NCI-H510A treated with DMSO at 0.1 percent for 48 hours (cell line): ENCODE measurements around the gene AKAP11.
"Not testable (repeated sequence)": the region's sequence is repeated elsewhere in the genome, so short reads cannot be mapped to it uniquely, and the experiment has no call there.

Experiments used
- DNase-seq: peaks from one replicate; lab custom pipeline; 2025; lab: John Stamatoyannopoulos, UW

The AKAP11 gene, protein sequence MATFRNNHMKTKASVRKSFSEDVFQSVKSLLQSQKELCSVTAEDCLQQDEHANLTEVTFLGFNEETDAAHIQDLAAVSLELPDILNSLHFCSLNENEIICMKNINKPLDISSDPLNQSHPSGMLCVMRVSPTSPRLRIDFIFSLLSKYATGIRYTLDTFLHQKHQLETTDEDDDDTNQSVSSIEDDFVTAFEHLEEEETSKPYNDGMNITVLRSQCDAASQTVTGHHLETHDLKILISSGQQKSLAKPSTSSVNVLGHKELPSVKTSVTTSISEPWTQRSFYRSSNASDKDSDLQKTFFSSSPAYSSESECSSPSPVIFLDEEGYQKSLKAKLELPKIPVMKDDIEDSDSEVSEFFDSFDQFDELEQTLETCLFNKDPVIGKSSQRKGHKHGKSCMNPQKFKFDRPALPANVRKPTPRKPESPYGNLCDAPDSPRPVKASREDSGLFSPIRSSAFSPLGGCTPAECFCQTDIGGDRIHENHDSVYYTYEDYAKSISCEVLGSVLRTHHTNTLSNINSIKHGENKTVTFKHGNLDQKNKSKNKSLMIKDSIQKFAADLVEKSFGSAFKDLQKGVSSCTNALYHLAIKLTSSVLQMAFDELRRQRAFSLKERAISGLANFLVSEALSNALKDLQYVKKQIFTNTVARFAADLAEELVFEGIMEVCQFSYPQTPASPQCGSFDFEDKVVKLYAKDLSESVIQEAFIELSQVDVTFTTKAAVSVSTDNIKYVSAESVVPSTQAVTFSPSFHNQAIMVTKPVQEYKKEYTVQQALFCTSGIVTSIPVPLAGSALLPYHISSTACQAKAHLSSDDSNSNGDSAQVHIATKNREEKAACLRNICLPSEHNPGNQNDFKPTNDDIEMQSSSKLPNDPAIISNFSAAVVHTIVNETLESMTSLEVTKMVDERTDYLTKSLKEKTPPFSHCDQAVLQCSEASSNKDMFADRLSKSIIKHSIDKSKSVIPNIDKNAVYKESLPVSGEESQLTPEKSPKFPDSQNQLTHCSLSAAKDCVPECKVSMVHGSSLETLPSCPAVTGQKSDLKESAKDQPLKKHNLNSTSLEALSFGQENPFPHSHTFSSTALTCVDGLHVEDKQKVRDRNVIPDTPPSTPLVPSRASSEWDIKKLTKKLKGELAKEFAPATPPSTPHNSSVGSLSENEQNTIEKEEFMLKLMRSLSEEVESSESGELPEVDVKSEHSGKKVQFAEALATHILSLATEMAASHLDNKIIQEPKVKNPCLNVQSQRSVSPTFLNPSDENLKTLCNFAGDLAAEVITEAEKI (N-terminal part only)

DNA sequence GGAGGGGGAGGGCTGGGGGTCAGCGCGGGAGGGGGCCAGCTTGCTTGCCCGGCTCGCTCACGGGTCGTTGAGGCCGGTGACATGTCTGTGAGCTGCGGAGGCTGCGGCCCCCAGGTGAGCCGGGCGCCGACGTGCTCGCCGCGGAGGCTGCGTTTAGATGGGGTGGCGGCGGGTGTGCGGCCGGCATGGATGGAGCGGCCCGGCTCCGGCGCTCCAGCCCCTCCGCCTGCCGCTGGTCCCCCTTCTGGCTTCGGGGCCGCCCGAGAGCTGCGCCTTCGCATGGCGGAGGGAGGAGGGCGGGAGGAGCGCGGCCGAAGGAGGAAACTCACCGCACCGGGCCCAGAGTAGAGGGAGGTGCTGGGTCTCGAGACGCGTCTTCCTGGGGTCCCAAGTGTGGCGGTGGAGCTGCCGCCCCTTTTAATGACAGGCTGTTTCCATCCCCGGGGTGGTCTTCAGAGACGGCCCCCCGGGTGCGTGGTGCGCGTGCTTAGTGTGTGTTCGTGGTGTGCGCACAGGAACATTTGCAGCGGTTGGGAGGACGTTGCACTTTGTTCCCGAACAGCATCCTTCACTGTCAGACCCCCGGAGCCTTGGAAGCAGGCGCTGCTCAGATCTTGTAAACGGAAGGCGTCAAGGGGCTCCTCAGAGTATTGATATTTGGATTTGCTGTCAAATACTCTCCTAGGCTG is at the start of gene AKAP11:
Gene AKAP11 (plus strand): TSS at position 38 of the 689 bp plus-strand sequence. CDS start 14,197 bp downstream, outside the sequence.
- no peak for DNase-seq

DNA sequence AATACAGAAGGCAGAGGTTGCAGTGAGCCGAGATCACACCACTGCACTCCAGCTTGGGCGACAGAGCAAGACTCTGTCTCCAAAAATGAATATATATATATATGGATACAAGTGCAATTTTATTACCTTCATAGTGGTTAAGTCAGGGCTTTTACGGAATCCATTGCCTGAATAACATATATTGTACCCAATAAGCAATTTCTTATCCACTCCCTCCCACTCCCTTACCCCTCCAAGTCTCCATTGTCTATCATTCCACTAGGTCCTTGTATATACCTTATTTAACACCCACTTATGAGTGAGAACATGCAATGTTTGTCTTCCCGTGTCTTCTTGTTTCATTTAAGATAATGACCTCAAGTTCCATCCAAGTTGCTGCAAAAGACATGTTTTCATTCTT is 48.3 kb upstream of the AKAP11 start:
- DNase-seq = no peak

DNA sequence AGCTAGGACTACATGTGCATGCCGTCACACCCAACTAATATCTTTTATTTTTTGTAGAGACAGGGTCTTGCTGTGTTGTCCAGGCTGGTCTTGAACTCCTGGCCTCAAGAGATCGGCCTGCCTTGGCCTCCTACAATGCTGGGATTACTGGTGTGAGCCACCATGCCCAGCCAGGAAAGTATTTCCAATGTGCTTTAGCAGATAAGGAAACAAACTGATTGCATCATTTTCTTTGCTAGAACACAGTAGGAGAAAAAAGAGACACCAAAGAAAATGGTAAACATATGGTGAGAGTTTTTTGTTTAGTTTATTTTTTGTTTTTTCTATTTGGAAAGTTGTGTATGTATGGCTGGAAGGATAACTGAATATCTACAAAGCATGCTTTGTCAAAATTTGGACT is 46.9 kb upstream of the AKAP11 start:
- no peak for DNase-seq

DNA sequence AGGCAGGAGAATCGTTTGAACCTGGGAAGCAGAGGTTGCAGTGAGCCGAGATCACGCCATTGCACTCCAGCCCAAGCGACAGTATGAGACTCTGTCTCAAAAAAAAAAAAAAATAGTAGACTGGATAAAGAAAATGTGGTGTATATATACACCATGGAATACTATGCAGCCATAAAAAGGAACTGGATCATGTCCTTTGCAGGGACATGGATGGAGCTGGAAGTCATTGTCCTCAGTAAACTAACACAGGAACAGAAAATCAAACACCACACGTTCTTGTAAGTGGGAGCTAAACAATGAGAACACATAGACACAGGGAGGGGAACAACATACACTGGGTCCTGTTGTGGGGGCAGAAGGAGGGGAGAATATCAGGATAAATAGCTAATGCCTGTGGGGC is 45.2 kb upstream of the AKAP11 start:
- not testable (repeated sequence) for DNase-seq

DNA sequence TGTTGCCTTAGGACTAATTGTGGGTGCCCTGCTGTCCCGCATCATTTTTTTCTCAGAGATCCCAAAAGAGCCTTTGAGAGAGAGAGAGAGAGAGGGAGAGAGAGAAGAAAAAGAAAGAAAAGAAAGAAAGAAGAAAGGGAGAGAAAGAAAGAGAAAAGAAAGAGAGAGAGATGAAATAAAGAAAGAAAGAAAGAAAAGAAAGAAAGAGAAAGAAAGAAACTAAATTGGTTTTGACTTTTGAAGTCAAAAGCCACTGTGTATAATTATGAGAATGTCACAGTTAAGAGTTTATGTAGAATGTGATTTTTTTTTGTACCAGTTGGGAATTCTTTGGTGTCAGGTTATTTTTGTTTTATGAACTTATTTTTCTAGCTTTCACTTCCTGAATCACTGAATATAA is 43.4 kb upstream of the AKAP11 start:
- no peak for DNase-seq

DNA sequence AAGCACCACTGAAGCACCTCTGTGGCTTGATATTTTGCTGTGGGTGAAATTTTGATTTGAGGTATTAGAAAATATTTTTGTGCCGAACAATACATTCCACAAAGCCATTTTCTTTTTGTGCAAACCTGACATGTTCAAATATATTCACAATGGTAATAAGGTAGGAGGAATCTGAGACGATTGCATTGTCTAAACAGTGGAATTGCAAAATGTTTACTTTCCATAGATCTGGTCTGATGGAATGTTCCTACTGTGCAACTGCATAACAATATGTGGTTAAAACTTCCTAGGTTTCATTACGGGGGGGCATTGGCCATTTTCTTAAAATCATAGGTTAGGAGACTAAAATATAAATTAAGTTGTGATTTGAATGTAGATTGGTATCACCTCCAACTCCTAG is 42.7 kb upstream of the AKAP11 start:
- DNase-seq = no peak

DNA sequence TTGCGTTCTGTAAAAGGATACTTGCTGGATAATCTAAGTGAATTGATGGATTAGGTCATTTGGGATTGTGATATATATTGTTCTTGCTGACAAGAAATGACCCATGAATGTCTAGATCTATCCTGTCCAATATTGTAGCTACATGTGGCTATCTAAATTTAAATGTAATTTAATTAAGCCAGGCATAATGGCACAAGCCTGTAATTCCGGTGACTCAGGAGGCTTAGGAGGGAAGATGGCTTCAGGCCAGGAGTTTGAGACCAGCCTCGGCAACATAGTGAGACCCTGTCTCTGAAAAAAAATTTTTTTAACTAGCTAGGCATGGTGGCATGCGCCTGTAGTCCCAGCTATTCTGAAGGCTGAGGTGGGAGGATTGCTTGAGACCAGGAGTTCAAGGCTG is 39.3 kb upstream of the AKAP11 start:
- DNase-seq = no peak

DNA sequence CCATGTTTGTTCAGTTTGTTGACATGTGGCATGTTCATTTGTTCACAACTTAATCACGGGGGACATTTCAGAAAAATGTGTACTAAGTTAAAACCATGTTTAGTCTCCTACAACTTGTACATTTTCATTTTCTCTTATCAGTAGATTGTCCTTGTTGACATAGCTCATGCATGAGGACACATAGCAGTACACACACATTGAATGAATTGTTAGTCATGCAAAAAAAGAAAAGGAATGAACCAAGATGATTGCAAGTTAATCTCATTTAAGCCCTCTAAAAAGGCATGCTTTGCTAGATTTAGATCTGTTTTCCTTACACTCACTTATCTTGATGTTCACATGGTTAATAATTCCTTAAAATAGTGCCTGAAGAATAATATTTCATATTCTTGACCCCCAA is 38.2 kb upstream of the AKAP11 start:
- DNase-seq = no peak

DNA sequence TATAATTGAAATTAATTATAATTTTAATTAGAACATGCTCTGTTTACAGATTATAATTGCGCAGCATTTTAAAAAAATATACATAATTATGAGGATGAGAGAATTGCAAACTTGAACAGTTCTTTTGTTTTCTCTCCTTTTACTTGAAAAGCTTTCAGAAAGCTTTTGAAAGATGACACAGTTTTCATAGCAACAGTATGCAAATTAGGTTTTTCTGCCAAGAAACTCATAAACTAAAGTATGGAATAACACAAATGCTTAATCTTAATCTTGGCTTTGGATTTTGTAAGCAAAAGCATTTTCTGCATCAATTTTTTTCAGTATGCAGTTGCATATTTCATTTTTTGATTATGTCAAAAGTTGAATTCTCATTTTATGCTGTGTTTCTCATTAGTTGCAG is 32.8 kb upstream of the AKAP11 start:
- DNase-seq = no peak

DNA sequence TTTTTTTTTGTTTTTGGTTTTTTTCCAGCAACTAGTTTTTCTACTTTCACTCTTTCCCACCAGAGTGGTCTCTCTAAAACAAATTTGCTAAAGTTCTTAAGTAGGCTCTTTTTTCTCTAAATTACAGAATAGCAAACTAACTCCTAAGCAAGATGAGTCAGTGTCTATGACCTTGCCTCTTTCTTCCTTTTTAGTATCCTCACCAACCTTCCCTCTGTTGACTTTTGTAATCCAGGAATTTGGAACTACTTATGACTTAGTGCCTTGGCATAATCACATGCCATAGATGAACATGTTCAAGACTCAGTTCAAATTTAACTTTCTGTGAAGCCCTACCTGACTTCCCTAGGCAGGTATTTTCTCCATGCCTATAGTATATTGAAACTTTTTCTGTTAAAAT is 32.3 kb upstream of the AKAP11 start:
- DNase-seq = no peak

DNA sequence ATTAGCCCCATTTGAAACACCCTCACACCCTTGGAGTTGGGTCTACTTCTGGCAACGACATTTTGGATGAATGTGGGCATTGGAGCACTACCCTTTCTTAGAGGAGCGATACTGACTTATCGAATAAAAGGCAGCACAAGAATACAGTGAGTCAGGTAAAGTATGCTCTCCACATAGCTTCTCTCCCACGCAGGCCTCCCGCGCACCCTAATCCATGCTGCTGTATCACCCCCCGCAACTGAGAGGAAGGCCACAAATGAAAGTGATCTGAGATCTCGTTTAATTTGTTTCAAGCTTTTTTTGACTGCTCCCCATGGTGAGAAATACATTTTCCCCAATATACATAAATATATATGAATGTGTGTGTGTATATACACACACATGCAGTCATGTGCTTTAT is 25.4 kb upstream of the AKAP11 start:
- DNase-seq = no peak

DNA sequence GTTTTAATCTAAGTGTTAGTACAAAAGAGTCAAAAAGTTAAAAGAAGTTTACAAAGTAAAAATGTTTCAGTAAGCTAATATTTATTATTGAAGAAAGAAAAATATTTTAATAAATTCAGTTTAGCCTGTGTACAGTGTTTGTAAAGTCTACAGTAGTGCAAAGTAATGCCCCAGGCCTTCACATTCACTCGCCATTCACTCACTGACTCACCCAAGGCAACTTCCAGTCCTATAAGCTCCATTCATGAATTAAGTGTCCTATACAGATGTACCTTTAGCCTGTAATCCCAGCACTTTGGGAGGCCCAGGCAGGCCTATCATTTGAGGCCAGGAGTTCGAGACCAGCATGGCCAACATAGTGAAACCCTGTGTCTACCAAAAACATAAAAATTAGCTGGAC is 24.1 kb upstream of the AKAP11 start:
- DNase-seq = no peak

DNA sequence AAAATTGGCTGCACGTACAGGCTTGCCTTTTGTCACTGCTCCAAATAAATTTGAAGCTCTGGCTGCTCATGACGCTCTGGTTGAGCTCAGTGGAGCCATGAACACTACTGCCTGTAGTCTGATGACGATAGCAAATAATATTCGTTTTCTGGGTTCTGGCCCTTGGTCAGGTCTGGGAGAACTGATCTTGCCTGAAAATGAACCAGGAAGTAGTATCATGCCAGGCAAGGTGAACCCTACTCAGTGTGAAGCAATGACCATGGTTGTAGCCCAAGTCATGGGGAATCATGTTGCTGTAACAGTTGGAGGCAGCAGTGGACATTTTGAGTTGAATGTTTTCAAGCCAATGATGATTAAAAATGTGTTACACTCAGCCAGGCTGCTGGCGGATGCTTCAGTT is 16.1 kb upstream of the AKAP11 start:
- no peak for DNase-seq

DNA sequence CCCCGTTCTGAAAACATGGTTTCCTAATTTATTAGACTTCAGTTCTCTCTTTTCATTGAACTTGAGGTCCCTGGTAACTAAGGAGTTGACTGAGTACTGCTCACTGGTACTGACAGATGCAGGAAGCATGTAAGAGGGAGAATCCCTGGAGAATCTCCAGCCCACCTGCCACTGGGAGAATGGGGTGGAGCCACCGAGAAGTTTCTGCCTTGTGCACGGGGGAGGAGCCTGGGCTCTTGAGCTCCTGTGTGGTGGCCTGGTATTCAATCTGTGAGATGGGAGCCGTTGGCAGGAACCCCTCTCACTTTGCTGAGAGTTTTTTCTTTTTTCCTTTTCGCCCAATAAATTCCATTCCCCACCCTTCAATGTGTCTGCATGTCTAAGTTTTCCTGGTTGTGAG is 13.2 kb upstream of the AKAP11 start:
- DNase-seq = no peak

DNA sequence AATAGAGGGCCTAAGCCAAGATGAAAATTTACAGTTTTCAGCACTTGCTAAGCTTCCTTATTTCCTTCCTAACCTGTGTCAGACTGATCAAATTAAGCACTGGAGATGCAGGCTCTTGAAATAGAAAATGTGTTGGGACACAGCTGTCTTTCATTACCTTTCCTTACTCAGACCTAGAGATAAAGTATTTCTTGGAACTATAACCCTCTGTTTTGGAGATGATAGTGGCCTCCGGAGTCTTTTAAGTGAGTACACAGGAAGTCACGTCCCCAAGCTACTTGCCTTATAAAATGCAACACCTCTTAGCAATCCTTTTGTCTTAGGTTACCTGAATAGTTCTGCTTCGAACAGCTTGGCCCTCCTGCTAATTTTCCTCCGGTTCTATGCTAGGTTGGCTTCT is 12.4 kb upstream of the AKAP11 start:
- DNase-seq = no peak

DNA sequence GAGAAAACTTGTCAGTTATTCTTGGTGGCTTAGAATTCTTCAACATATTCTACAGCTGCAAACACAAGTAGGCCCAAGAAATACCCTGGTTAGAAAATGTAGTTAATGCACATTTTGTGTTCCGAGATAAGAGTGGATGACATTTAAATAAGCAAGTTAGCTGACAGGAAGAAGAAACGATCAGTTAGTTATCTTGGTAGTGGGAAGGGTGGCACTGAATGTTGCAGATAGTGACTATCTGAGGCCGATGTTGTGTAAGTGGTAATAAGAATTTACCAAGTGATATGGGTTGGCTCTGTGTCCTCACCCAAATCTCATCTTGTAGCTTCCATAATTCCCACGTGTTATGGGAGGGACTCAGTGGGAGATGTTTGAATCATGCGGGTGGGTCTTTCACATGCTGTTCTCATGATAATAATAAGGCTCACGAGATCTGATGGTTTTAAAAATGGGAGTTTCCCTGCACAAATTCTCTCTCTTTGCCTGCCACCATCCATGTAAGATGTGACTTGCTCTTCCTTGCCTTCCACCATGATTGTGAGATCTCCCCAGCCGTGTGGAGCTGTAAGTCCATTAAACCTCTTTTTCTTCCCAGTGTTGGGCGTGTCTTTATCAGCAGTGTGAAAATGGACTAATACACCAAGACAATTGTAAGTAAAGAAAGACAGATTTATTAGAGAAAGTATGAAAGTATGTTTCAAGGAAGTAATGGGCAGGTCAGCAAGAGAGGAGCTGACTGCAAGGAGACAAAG is 10.9 kb upstream of the AKAP11 start:
- no peak for DNase-seq

DNA sequence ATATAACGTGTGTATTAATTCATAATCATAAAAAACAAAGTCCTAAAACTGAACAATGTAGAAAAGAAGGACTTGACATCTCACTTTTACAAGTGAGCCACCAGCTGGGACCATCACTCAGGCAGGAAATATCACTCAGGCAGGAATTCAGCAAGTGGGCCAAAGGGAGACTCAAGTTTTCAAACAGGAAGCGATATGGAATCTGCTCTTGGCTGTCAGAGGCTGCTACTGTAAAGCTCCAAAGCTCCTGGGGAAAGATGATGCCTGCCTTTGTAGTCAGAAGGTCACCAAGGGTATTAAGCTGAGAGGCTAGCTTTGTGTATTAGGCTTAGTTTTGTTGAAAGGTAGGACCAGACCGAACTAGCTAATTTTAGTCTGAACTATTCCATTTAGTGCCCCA is 5.5 kb upstream of the AKAP11 start:
- no peak for DNase-seq

DNA sequence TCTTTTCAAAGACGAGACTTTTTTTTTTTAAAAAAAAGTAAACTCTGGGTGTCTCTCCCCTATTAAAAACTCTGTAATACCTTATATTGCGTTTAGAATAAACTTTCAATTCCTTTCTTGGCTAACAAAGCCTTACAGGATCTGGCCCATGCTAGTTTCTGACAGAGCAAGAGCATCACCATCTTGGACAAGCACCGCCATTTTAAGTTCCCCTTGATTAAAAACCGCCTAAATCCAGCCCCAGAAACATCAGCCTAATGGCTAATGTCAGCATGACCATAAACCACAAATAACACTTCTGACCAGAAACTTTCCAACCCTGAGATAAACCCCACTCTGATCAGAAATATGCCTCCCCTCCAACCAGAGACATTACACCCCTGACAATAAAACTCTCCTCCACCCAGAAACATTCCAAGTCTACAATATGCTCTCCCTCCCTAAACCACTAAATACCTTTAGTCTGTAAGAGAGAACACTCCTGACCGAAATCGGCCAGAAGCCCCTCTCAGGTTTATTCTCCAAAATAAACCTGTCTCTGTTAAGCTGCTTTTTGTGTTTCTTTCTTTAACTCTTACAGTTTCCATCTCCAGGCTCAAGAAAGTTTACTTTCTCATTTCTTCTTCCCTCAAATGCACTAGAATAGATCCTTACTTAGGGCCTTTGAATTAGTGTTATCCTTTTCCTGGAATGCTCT is 1.6 kb upstream of the AKAP11 start:
- DNase-seq = no peak

DNA sequence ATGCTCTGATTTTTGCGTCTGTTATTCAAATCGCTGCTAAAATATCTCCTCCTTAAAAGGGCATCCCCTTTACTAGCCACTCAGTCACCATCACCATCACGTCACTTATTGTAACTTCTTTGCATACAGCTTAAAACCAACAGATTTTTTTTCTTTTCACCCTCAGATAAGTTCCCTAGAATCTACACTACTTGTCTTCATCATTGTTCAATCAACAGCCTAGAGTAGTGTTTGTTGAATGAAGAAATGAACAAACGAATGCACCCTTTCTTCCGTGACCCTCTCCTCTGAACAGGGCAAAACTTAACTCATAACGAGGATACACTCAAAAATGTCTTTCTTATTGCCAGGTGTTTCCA is 1.1 kb upstream of the AKAP11 start:
- no peak for DNase-seq

DNA sequence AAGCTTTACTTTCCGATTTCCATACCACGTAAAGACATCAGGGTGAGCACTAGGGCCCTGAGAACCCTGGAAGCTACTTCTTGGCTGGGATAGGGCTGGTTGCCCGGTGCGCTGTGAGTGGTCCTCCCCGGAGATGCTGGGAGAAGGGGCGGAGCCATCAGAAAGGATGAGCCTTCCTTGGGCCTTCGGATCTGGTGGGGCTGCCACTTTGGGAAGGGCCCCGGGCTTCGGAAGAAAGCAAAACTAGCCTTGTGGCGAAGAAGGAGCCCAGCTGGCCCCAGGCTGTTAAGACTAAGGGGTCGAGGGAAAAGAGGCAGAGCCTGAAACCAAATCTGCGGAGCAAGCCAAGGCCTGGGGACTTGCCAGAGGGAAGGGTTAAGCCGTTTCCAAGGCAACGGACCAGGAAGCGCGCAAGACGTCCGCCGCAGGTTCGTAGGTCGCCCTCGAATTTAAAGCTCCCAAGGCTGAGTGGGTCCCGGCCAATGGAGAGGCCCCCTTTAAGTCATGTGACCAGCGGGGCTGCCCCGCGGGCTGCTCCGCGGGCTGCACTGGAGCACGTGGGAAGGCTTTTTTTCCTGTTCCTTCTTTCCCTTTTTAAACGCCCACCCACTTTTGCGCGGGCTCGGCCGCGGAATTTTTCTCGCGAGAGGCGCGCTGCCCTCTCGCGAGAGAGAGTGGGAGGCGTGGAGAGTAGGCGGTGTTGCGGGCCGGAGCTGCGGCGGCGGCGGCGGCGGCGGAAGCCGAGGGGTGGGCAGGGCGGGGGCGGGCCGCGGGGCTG is 426 bp upstream of the AKAP11 start:
- DNase-seq = peak; percentile 41
